Adipose tissue (tissue), 3 donors: ENCODE data around the gene KNSTRN. TPM values are rescaled to one million over a fixed set of nuclear protein-coding genes. Genes with fewer than 3 reads are reported as not detected.

Source experiments
- H3K27ac ChIP-seq: one replicate; pipeline ENCODE4 v1.5.1; 2013; ENCODE audit warnings: low read depth, low read length
- WGBS, 3 donors: extraction: QIAGEN DNeasy Blood & Tissue Kit; methylation state at CpG; one replicate each; pipeline ENCODE4 v1.1.7; 2013; 5-methylcytosine and 5-hydroxymethylcytosine counted together
- polyA plus RNA-seq, 3 donors: library from polyadenylated mRNA; stranded (reverse); fragments of 200-250 nt; gene quantifications; one replicate each; pipeline ENCODE4 v1.2.3, GENCODE V29; 2013
- donor health status: healthy with polysubstance abuse.
- donor health status: Bipolar disorder and iron deficiency.
- donor health status: healthy.

The KNSTRN gene
- polyA plus RNA-seq, 3 donors, result 3.2 to 6.6 (median 6.6) TPM

DNA sequence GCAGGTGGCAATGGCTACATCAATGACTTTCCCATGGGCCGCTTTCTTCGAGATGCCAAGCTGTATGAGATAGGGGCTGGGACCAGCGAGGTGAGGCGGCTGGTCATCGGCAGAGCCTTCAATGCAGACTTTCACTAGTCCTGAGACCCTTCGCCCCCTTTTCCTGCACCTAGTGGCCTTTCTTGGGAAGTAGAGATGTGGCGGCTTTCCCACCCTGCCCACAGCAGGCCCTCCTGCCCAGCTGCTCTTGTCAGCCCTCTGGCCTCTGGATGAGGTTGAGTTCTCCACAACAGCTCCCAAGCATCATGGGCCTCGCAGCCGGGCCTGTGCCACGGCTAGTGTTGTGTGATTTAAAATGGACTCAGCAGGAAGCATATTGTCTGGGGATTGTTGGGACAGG is 35.6 kb downstream of the KNSTRN start:
- WGBS, 3 donors, result 91 to 93% (median 92%) methylated on average over 10 of the region's 10 CpGs

DNA sequence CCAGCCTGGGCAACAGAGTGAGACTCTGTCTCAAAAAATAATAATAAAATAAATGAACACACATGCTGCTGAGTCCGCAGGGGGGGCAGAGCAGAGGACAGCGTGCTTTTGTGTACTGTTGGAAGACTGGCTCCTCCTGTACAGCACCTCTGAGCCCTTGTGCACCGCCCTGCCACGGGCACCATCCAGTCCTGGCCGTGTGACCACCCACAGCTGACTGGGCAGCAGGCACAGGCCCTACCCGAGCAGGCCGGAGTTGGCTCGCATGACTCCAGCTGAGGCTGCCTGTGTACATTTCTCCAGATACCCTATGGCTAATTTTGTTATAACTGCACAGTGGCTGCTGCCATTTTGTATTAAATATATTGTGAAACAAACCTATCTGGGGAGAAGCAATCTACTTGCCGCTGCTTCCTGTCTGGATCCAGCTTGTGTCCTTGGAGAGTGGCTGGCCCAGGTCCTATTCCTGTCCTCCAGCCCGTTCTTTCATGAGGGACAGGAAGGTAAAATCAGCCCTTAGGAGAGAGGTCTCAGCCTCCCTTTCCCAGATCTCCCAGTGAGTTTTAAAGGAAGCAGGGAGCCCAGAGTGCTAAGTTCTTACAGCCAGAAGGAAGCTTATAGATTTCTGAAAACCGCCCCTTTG is 37.7 kb downstream of the KNSTRN start:
- WGBS, 3 donors, result 30 to 83% (median 74%) methylated on average over 11 of the region's 11 CpGs
- no peak overlapping the region for H3K27ac ChIP-seq

More for the DNA sequence above, 35.6 kb downstream of the KNSTRN start:
- H3K27ac ChIP-seq, result no peak overlapping the region

DNA sequence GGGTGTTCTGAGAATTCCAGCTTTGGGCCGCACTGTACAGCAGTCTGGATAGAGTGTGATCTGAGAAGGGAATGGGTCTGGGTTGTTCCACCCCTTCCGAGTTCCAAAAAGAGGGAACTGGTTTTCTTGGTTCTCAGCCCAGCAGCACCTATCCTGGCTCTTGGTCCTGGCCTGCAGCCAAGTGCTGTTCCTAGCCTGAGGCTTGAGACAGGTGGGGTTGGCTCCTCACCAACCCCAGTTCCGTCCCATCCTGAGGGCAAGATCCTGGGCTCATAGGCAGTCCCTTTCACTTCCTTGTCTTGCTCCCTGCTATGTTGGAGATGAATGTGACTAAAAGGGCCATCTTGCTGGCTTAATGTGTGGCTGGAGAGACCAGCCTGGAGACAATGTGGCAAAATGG is 38.3 kb downstream of the KNSTRN start:
- 28 to 56% (median 53%) methylated on average over 3 of the region's 3 CpGs for WGBS, 3 donors
- H3K27ac ChIP-seq, result no peak overlapping the region

DNA sequence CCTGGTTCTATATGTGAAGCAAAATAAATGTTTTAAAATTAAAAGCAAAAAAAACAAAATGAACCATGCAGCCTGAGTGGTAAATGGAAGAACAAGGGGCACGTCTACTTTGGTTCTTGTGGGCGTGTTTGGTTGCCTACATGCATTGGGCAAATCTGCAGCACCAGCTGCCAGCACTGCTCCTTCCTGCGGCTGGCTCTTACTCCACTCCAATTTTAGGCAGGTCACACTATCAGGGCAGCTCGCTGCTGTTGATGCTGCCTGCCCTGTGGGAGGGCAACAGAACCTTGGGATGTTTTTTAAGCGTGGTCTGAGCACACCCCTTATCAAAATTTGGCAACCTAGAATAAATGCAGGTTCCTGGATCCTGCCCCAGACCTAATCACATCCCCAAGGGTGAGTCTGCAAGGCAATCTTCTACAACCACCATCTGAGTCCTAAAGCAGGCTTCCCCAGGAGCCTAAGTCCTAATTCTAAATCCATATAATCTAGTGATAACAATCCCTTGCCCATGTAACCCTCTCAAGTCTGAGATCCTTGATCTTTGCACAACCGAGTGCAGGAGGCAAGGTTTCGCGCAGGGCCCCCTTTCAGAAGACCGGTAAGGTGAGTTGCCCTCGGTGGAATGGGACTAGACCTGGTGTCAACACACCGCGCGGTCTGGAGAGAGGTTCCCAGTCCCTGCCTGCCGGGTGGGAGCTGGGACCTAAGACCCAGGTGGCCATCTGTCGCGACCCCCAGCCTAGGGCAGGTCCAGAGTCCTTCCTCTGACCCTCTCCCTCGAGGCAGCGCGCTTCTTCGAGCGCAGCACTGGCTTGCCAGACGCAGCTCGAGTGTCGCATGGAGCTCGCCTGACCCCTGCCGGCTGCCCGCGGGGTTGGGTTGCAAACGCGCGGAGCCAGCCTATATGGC is 39.0 kb downstream of the KNSTRN start:
- 11 to 17% (median 15%) methylated on average over 31 of the region's 31 CpGs for WGBS, 3 donors
- no peak overlapping the region for H3K27ac ChIP-seq

DNA sequence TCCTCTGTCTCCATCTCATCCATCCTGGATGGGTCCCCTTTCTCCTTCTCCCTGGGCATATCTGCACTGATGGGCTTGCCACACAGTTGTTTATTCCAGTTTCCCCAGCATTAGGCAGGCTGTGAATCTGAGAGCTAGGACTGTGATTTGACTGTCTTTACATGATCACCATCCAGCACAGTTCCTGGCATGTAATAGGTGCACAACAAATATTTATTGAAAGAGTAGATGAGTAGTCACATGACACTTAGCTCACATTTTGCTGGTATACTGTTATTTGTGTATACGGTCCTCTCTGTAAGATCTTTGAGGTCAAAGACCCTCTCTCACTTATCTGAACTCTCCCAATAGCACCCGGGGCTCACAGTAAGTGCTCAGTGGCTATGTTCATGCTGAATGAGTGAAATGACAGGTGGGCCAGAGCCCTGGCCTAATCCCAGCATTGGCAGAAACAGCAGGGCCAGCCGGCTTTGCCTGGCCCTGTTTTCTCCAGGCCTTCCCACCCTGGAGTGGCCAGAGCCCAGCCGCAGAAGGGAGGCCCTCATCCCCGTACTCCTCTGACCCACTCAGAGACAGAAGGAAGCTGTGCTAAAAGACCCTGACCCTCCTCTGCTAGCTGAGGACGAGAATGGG is 42.1 kb downstream of the KNSTRN start:
- WGBS, 3 donors, result 90 to 92% (median 91%) methylated on average over 6 of the region's 6 CpGs
- H3K27ac ChIP-seq, result no peak overlapping the region

DNA sequence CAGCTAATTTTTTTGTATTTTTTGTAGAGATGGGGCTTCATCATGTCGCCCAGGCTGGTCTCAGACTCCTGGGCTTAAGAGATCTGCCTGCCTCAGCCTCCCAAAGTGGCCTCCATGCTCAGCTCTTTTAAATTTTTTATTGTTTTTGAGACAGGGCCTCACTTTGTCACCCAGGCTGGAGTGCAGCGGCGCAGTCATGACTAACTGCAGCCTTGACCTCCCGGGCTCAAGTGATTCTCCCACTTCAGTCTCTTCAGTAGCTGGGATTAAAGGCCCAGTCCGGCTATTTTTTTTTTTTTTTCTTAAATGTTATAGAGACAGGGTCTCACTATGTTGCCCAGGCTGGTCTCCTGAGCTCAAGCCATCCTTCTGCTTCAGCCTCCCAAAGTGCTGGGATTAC is 43.2 kb downstream of the KNSTRN start:
- H3K27ac ChIP-seq, result no peak overlapping the region
- 93 to 97% (median 96%) methylated on average over 5 of the region's 5 CpGs for WGBS, 3 donors

DNA sequence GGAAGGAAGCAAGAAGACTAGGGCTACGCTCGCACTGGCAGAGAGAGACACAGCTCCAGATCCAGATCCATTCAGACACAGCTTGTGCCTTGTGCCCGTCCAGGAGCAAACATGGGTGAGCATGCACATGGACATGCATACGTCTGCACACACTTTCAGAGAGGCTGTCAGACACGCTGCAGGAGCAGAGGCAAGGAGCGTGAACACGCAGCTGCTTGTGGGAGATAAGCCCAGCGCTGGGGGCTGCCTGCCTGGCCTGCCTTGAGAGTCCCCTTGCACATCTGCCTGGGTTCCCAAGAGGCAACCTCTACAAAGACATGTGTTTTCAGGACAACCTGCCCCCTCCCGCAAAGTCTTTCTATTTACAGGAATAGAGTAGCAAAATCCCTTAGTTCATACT is 44.7 kb downstream of the KNSTRN start:
- H3K27ac ChIP-seq, result no peak overlapping the region
- WGBS, 3 donors, result 41 to 90% (median 89%) methylated on average over 9 of the region's 9 CpGs

DNA sequence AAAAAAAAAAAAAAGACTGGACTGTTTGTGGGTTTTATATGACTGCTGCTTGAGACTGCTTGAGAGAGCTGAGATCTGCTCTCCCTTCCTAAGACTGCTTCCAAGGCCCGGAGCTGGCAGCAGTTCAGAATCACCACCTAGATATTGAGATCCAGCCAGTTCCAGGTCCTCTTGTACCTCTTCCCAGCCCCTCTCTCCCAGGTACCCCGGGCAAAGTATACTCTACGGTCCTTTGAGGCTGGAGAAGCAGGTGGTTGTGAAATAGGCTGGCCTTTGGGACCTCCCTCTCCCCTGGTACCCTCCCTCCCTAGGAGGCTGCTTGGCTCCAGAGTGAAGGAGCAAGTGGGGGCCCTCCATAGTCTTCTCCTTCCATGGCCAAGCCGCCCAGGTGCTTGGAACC is 45.7 kb downstream of the KNSTRN start:
- WGBS, 3 donors, result 71 to 98% (median 93%) methylated on average over 4 of the region's 4 CpGs

DNA sequence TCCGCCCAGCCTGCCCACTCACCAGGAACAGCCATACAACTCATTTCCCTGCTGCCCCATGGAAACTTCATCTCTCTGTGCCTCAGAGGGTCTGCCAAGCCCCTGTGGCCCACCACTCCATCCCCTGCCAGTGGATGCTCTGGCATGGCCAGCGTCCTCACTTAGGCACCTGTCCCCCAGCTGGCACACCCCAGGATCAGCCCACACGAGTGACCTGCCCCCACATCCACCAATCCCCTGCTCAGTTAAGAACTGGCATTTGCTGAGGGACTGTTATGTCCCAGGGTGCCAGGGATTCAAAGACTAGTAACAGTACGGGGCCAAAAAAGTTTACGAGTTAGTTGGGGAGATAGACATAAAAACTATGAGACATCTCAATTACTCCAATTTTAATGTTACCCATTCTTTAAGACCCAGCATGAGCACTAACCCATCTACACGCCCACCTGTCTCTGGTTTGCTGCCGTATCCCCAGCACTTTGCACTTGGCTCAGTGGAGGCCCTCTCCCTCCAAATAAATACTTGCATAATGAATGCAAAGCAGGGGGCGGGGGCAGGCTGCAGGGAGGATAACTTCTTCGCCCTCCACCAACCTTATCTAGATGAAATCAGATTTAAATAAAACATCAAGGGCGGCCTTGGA is 46.7 kb downstream of the KNSTRN start:
- no peak overlapping the region for H3K27ac ChIP-seq
- 83 to 88% (median 87%) methylated on average over 10 of the region's 10 CpGs for WGBS, 3 donors

More for the DNA sequence above, 45.7 kb downstream of the KNSTRN start:
- H3K27ac ChIP-seq, result no peak overlapping the region

DNA sequence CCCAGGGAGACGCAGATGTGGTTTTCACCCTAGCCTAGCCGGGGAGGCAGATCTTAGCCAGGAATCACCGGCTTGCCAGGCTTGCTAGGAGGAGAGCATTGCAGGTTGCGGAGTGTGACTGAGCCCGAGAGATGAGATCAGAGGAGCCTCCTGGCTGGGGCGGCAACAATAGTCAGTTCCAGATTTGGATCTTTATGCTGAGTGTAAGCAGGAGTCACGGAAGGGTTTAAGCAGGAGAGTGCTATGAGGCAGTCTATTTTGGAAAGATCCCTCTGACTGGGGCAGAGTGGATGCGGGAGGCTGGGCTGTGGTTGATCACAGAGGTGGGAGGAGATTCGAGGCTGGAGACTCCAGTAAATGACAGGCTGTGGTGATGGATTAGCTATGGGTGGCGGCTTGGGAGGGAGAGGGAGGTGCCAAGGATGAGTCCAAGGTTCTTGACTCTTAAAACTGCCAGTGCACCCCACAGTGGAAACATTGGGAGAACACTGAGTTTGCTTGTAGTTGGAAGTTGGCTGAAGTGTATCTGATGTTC is 47.8 kb downstream of the KNSTRN start:
- 57 to 71% (median 64%) methylated on average over 10 of the region's 10 CpGs for WGBS, 3 donors
- H3K27ac ChIP-seq, result no peak overlapping the region

DNA sequence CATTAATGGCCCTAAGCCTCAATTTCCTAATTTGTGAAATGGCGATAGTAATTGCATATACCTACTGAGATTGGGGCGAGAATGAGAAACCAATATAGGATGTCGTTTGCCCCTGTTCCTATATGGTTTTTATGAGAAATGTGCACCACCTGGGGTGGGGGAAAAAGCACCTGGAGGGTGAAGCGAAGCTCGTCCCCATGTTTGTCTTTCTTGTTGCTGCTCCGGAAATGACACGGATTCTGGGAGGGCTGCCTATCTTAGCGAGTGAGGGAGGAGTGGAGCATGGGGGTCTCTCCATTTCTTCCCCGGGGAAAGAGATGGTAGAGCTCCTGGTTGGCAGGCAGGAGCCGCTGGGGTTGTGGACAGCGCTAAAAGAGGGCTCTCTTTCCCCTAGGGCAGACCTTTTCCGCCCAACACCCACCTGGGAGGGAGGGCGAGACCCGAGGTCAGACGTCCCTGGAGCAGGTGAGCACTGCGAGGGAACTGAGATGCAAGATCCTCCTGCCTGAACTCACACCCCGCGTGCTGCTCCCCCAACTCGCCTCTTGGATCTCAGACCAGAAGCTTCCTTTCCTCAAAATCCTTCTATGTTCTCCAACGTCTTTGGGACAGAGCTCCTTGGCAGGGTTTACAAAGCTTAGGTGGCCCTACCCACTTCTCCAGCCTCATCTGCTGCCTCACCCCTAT is 52.6 kb downstream of the KNSTRN start:
- H3K27ac ChIP-seq, result no peak overlapping the region
- 57 to 68% (median 58%) methylated on average over 20 of the region's 20 CpGs for WGBS, 3 donors

DNA sequence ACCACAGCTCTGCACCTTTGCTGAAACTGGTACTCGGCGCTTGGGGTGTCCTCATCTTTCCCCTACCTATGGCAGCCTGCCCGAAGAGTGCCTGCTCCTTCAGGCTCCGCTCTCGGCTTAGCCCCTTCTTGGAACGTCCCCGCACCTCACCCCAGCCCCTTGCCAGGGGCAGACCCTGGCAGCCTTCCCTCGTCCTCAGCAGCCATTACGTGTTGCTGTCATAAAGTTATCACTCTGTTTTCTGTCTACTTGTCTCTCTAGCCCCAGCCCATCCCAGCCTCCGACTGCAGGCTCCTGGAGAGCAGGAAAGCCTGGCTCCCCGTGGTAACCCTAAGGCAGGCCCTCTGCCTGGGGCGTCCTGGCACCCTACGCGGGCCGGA is 53.2 kb downstream of the KNSTRN start:
- H3K27ac ChIP-seq, result no peak overlapping the region
- WGBS, 3 donors, result 19 to 31% (median 19%) methylated on average over 14 to 15 of the region's 15 CpGs

DNA sequence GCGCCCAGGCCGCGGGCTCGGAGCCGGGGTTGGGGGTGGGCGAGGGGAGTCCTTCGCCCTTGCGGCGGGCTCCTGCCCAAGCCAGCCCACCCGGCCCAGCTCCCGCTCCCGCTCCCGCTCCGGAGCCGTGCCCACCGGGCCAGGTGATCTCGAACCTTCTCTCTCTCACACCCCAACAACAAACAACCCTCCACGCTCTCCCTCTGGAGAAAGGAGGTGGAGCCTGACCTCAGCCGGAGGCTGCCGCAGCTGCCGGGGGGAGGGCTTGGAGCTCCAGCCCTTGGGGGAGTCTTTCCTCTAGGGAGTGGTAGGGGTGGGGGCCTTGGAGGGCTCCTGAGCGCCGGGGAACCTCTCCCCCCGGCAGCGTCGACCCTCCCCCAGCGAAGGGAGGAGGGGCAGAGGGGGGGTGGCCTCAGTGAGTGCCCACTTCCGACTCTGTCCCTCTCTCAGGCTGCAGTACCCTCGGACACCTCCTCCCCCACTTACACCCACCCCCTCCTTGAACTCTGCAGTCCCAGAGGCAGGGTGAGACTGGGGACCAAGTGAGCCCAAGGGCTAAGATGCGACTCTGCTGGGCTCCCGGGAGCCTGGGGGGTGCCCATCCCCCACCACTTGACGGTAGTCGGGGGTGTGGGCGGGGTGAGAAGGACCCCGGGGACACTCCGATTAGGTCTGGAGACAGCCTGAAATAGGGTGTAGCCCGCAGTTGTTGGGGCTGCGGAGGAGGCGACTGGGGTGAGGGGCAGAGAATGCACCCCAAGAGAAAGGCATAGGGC is 53.8 kb downstream of the KNSTRN start:
- 1 to 2% (median 2%) methylated on average over 32 to 37 of the region's 39 CpGs for WGBS, 3 donors
- H3K27ac ChIP-seq, result no peak overlapping the region

DNA sequence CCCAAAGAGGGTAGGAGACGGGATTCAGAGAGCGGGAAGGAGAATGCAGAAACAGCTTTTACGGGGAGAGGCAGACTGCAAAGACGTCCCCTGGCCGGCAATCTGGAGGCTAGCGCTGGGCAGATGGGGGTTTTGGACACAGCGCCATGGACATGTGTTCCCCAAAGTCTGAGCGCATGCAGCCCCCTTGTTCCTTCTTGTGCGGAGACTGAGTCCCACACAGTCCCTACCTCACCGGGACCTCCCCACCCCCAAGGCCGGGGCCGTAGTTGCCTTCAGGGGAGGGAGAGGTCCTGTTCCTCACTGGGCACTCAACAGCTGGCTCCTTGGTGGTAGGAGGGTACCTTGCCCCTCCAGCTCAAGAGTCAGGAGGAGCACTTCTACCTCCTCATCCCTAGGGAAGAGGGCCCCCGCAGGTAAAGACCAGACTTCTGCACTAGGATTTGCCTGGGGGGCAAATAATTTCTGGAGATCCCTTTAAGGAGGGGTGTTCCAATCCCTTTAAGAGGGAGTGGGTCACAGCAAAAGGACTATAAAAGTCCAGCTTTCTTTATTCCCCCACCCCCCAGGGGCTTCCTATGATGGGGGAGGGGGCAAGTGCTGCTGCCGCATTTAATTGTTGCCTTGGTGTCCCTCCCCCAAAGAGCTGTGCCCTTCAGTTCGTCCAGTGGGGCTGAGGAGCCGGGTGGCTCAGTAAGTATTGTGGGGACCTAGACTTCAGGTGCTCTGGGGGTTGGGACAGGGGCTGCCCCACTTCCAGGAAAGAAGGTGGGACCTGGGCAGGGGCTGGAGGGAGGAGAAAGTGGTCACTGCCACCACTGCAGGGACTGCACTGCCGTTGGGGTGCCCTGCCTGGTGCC is 54.6 kb downstream of the KNSTRN start:
- WGBS, 3 donors, result 14 to 46% (median 18%) methylated on average over 17 of the region's 17 CpGs
- no peak overlapping the region for H3K27ac ChIP-seq

DNA sequence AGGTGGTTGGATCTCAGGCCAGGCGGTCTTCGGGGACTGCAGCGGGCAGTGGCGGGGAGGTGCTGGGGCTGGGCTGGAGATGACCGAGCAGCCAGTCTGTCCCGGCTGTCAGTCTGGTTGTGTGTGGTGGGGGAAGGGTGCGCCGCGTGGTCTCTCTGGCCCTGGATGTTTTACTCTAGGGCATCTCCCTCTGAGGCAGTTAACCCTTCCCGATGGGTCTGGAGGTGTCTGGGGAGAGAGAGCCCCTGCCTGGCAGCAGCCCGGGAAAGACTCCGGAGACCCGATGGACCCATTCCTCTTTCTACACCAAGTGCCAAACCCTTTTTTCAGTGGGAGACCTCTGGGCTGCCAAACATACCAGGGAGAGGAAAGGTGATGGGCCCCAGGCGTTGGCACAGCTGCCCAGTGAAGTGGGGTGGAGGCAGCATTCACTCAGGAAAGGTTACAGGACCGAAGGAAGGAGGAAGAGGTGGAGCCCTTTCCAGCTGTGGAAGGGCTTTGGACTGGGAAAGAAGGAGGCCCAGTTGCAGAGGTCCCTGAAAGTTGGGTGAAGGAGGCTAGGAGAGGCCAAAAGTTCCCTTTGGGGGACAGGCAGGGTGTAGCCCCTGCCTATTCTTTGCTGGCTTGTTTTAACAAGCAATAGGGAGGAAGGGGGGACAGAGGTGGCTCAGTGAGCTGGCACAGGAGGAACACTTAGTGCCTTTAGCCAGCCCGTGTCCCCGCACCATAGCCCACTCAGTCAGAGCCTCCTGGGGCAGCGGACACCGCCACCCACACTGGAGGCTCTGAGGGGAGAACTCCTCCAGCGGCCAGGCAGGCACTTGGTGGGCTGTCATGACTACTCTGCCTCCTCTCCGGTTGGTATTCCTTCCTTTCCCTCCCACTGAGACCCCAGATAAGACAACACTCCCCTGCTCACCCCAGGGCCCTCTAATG is 55.5 kb downstream of the KNSTRN start:
- H3K27ac ChIP-seq, result no peak overlapping the region
- WGBS, 3 donors, result 62 to 68% (median 63%) methylated on average over 21 of the region's 21 CpGs
